IMR-90 (cell line): Measurements from ENCODE around the gene RBM8A. TPM values are rescaled to one million over a fixed set of nuclear protein-coding genes. Genes with fewer than 3 reads are reported as not detected.

Experiments used
- ATAC-seq: fragments of 200-7000 bp; cut with Tn5 transposase; 2 replicates; pipeline ENCODE4 v1.9.1; 2020; ENCODE audit warnings: low read depth, mild to moderate bottlenecking, moderate library complexity
- BruUV-seq: library from RNA; stranded (reverse); fragments of 400-500 nt; replicated peaks from 2 replicates; lab custom pipeline; 2021; lab: Mats Ljungman, UMichigan
- CTCF ChIA-PET: fragments of 300-600 bp; formaldehyde crosslinking; extraction: SDS; loops from one replicate; lab custom pipeline; 2021; ENCODE audit warnings: antibody characterized with exemption; lab: Yijun Ruan, JAX
- POLR2A ChIA-PET: fragments of 300-600 bp; sonication (Branson Sonifier 250); formaldehyde crosslinking; loops from one replicate; lab custom pipeline; 2022; ENCODE audit warnings: antibody characterized with exemption; ENCODE audit not compliant: unreplicated experiment; lab: Charles Lee
- DNase-seq: peaks from one replicate; pipeline ENCODE4 v3.0.0; 2013
- H2AFZ ChIP-seq: replicated peaks from 2 replicates; pipeline ENCODE3; 2013; ENCODE audit warnings: low read length, mild to moderate bottlenecking; ENCODE audit not compliant: poor library complexity
- H2AK5ac ChIP-seq: 2 replicates; pipeline ENCODE4 v1.6.1; 2013; ENCODE audit warnings: low read depth, low read length, inconsistent platforms
- H2AK9ac ChIP-seq: replicated peaks from 2 replicates; pipeline ENCODE3; 2013; ENCODE audit warnings: mild to moderate bottlenecking, low read depth, low read length, moderate library complexity; ENCODE audit not compliant: poor library complexity
- H2BK120ac ChIP-seq: 2 replicates; pipeline ENCODE4 v1.6.1; 2013; ENCODE audit warnings: low read depth, low read length, inconsistent platforms
- H2BK15ac ChIP-seq: 3 replicates; pipeline ENCODE4 v1.6.1; 2013; ENCODE audit warnings: low read depth, low read length, inconsistent platforms
- H2BK20ac ChIP-seq: 2 replicates; pipeline ENCODE4 v1.6.1; 2013; ENCODE audit warnings: low read depth, mild to moderate bottlenecking, inconsistent platforms, low read length, moderate library complexity
- H2BK5ac ChIP-seq: 2 replicates; pipeline ENCODE4 v1.6.1; 2013; ENCODE audit warnings: mild to moderate bottlenecking, low read depth, low read length, inconsistent platforms; ENCODE audit not compliant: poor library complexity, severe bottlenecking
- H3K14ac ChIP-seq: replicated peaks from 2 replicates; pipeline ENCODE4 v1.6.1; 2013; ENCODE audit warnings: low read depth, low read length, inconsistent platforms
- H3K18ac ChIP-seq: 2 replicates; pipeline ENCODE4 v1.6.1; 2013; ENCODE audit warnings: low read depth, low read length, control low read depth
- H3K23ac ChIP-seq: 2 replicates; pipeline ENCODE4 v1.6.1; 2013; ENCODE audit warnings: low read depth, low read length, inconsistent platforms
- H3K27ac ChIP-seq: 2 replicates; pipeline ENCODE4 v1.5.1; 2013; ENCODE audit warnings: mild to moderate bottlenecking, control low read depth, low read length; ENCODE audit not compliant: insufficient read depth
- H3K27me3 ChIP-seq: 2 replicates; pipeline ENCODE4 v1.6.1; 2013; ENCODE audit warnings: low read length; ENCODE audit not compliant: control insufficient read depth, insufficient read depth
- H3K36me3 ChIP-seq: 2 replicates; pipeline ENCODE4 v1.6.1; 2013; ENCODE audit warnings: low read length, mixed read lengths; ENCODE audit not compliant: control insufficient read depth, insufficient read depth
- H3K4ac ChIP-seq: 2 replicates; pipeline ENCODE4 v1.6.1; 2013; ENCODE audit warnings: low read depth, low read length, inconsistent platforms
- H3K4me1 ChIP-seq: 2 replicates; pipeline ENCODE4 v1.6.1; 2013; ENCODE audit warnings: low read length, mixed read lengths; ENCODE audit not compliant: control insufficient read depth, insufficient read depth
- H3K4me2 ChIP-seq: 2 replicates; pipeline ENCODE4 v1.6.1; 2013; ENCODE audit warnings: low read depth, mild to moderate bottlenecking, control low read depth, low read length, moderate library complexity
- H3K4me3 ChIP-seq: 2 replicates; pipeline ENCODE4 v1.5.1; 2013; ENCODE audit warnings: low read depth, mild to moderate bottlenecking, control low read depth, low read length, moderate library complexity; ENCODE audit not compliant: insufficient read depth
- H3K56ac ChIP-seq: 2 replicates; pipeline ENCODE4 v1.6.1; 2013; ENCODE audit warnings: low read length, inconsistent platforms; ENCODE audit not compliant: insufficient read depth; ENCODE audit errors: extremely low read depth
- H3K79me1 ChIP-seq, 2 experiments: 2 replicates each; pipeline ENCODE4 v1.6.1; 2013; ENCODE audit warnings: low read length in 2 of 2, inconsistent platforms in 1 of 2, low read depth in 1 of 2
- H3K9ac ChIP-seq: 2 replicates; pipeline ENCODE4 v1.6.1; 2013; ENCODE audit warnings: low read depth, low read length, control low read depth
- H3K9me1 ChIP-seq: 2 replicates; pipeline ENCODE4 v1.6.1; 2013; ENCODE audit warnings: low read length, inconsistent platforms; ENCODE audit not compliant: insufficient read depth
- H3K9me3 ChIP-seq: 2 replicates; pipeline ENCODE4 v1.6.1; 2013; ENCODE audit warnings: low read length; ENCODE audit not compliant: control insufficient read depth, insufficient read depth
- H4K20me1 ChIP-seq: 2 replicates; pipeline ENCODE4 v1.6.1; 2013; ENCODE audit warnings: low read length, inconsistent platforms; ENCODE audit not compliant: insufficient read depth
- H4K5ac ChIP-seq: 2 replicates; pipeline ENCODE4 v1.6.1; 2013; ENCODE audit warnings: mild to moderate bottlenecking, low read depth, low read length, control low read depth
- H4K8ac ChIP-seq, 2 experiments: 2 replicates each; pipeline ENCODE4 v1.6.1; 2013; ENCODE audit warnings: low read depth in 2 of 2, low read length in 2 of 2, control low read depth in 1 of 2, inconsistent platforms in 1 of 2
- H4K91ac ChIP-seq: 2 replicates; pipeline ENCODE4 v1.6.1; 2013; ENCODE audit warnings: low read depth, low read length, inconsistent platforms; ENCODE audit not compliant: insufficient read depth
- SMC3 ChIP-seq: fragments of 150-350 bp; IDR thresholded peaks from 2 replicates; pipeline ENCODE4 v1.6.1; 2016; ENCODE audit warnings: low read depth, mild to moderate bottlenecking, antibody characterized with exemption, low read length, moderate library complexity
- WGBS, 2 experiments: methylation state at CpG; one replicate each; pipeline versions ENCODE4 v1.1.5 to v1.1.7; 2013; ENCODE audit warnings: missing lambda C conversion rate in 2 of 2; ENCODE audit not compliant: insufficient read length in 1 of 2; ENCODE audit errors: extremely low coverage in 2 of 2; 5-methylcytosine and 5-hydroxymethylcytosine counted together
- dilution Hi-C: fragments of 300-500 bp; cut with HindIII; formaldehyde crosslinking; loops from one replicate; pipeline ENCODE4 v1.14.3; 2018; ENCODE audit warnings: low sequenced_read_pairs; ENCODE audit not compliant: unreplicated experiment
- in situ Hi-C: fragments of 300-500 bp; cut with MboI; formaldehyde crosslinking; loops from 3 replicates; pipeline ENCODE4 v1.14.3; 2019; ENCODE audit warnings: low sequenced_read_pairs, inconsistent platforms, mixed read lengths
- intact Hi-C: fragments of 100-400 bp; cut with micrococcal nuclease; formaldehyde crosslinking; loops from 2 replicates; pipeline ENCODE4 v1.10.0; 2022
- polyA plus RNA-seq, 3 experiments: library from polyadenylated mRNA; depleted of rRNA; stranded (reverse); fragments of >200 nt; gene quantifications; 2 replicates each; pipeline ENCODE4 v1.2.3, GENCODE V29; 2012; ENCODE audit warnings: low replicate concordance in 1 of 3
- total RNA-seq: library from RNA; depleted of rRNA; stranded (reverse); fragments of >200 nt; gene quantifications from 2 replicates; pipeline ENCODE4 v1.2.3, GENCODE V29; 2012

Gene RBM8A
- total and polyA plus RNA-seq, 2 of the 4 experiments (the other 2 are of a cell fraction), result 94.1 to 251 TPM

DNA sequence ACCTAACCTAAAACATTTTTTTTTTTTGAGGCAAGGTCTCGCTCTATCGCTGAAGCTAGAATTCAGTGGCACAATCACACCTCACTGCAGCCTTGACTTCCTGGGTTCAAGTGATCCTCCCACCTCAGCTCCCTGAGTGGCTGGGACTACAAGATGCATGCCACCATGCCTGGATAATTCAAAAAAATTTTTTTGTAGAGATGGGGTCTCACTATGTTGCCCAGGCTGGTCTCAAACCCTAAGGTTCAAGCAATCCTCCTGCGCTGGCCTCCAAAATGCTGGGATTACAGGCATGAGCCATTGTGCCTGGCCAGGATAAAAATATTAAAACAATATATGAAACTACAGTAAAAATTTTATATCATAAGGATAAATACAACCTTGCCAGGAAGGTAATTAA lies 25.6 kb upstream of the RBM8A start:
- H3K9me3 ChIP-seq, result no peaks in the 10 kb centered on the region
- no peak overlapping the region for H3K18ac ChIP-seq
- H3K9ac ChIP-seq, result no peak overlapping the region
- dilution Hi-C loops (no loop called here), in situ Hi-C loops (no loop called here), intact Hi-C loops (loop anchor here (10.0 kb wide), 1 partner anchor 58 kb away; no protein-coding TSS in a partner anchor)
- H4K91ac ChIP-seq, result no peak overlapping the region
- no peak for ATAC-seq
- no peak overlapping the region for H2AK5ac ChIP-seq
- H4K5ac ChIP-seq, result no peak overlapping the region
- no peak for DNase-seq
- no peak overlapping the region for H3K23ac ChIP-seq
- no peak overlapping the region for H3K4me2 ChIP-seq
- no CpG with 5 or more reads among the region's 3 CpGs for WGBS, 2 experiments
- POLR2A ChIA-PET, result no interaction called here
- no peak overlapping the region for H3K56ac ChIP-seq
- H4K20me1 ChIP-seq, result peaks cover 24% of the 10 kb centered on the region; the same call in 1 of the 2 replicates
- peaks cover 18% of the 10 kb centered on the region for H3K9me1 ChIP-seq
- no peak overlapping the region for H2AFZ ChIP-seq
- CTCF ChIA-PET, result no interaction called here
- no peak overlapping the region for H2BK5ac ChIP-seq
- H4K8ac ChIP-seq, result no peak overlapping the region
- H2BK20ac ChIP-seq, result no peak overlapping the region
- H3K79me1 ChIP-seq, result peaks cover 36 to 80% of the 10 kb centered on the region in 2 experiments
- peaks cover 2% of the 10 kb centered on the region; the same call in 1 of the 2 replicates for H3K4me1 ChIP-seq
- no peaks in the 10 kb centered on the region for H3K27me3 ChIP-seq
- no peak overlapping the region for H2BK15ac ChIP-seq
- H2AK9ac ChIP-seq, result no peak overlapping the region
- H3K14ac ChIP-seq, result no peak overlapping the region
- H3K4me3 ChIP-seq, result no peak overlapping the region
- H3K36me3 ChIP-seq, result peaks cover 11% of the 10 kb centered on the region
- TF ChIP-seq SMC3, result no peak
- H3K4ac ChIP-seq, result no peak overlapping the region
- no TSS peak for BruUV-seq
- no peak overlapping the region for H2BK120ac ChIP-seq
- no peak overlapping the region for H3K27ac ChIP-seq
